Activated CD4-positive, alpha-beta T cell treated with anti-CD3 and anti-CD28 coated beads, Interleukin-2, amount 10 ng/mL, durations not matched to agents 24 days and 14 days (primary cell): Measurements from ENCODE around the gene PLD6. TPM values are rescaled to one million over a fixed set of nuclear protein-coding genes. Genes with fewer than 3 reads are reported as not detected.
A peak's percentile ranks its signal among the peaks of the same experiment; 100 is the strongest.
"Not testable (repeated sequence)": the region's sequence is repeated elsewhere in the genome, so short reads cannot be mapped to it uniquely, and the experiment has no call there.

Source experiments
- DNase-seq: peaks from one replicate; pipeline ENCODE4 v3.0.0; 2022
- H3K27ac Mint-ChIP-seq: one replicate; pipeline ENCODE4 v1.8.0; 2022; ENCODE audit warnings: mild to moderate bottlenecking, mixed read lengths
- H3K27me3 Mint-ChIP-seq: one replicate; pipeline ENCODE4 v1.8.0; 2022; ENCODE audit warnings: mixed read lengths
- H3K36me3 Mint-ChIP-seq: one replicate; pipeline ENCODE4 v1.8.0; 2022; ENCODE audit warnings: low read depth, mild to moderate bottlenecking, mixed read lengths
- H3K4me1 Mint-ChIP-seq: one replicate; pipeline ENCODE4 v1.8.0; 2021; ENCODE audit warnings: mixed read lengths
- H3K4me3 Mint-ChIP-seq: one replicate; pipeline ENCODE4 v1.8.0; 2022; ENCODE audit warnings: mild to moderate bottlenecking, moderate library complexity, mixed read lengths
- H3K9me3 Mint-ChIP-seq: one replicate; pipeline ENCODE4 v1.8.0; 2021; ENCODE audit warnings: mixed read lengths
- intact Hi-C: fragments of 100-400 bp; cut with micrococcal nuclease; formaldehyde crosslinking; loops from one replicate; pipeline ENCODE4 v1.15.1; 2023
- total RNA-seq: library from RNA; stranded (reverse); gene quantifications from 2 replicates; pipeline ENCODE4 v1.2.3, GENCODE V29; 2022

Gene PLD6
- total RNA-seq, 1 donor from 2014 or later: 17.2 TPM

DNA sequence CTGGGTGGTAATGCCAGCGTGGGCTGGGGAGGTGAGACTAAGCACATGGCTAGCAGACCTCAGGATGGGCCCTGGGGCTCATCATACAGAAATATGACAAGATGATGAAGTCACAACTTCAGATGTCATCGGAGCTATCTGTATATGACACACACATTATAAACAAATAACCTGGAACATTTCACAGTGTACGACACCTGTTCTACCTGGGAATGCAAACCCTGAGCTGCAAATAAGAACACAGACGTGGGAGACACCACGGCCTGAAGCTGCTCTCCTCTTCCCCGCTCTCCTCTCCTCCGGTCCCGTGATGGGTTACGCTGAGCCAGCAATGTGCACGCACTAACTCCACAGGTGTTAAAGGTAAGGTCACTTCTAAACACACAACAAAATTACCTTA is 4.9 kb downstream of the PLD6 start:
- DNase-seq: no peak
- intact Hi-C loops: no loop called here
- no peak overlapping the region for H3K27ac Mint-ChIP-seq
- no peaks in the 10 kb centered on the region for H3K9me3 Mint-ChIP-seq
- no peak overlapping the region for H3K4me3 Mint-ChIP-seq
- no peaks in the 10 kb centered on the region for H3K27me3 Mint-ChIP-seq
- H3K36me3 Mint-ChIP-seq: peaks cover 44% of the 10 kb centered on the region
- peaks cover 18% of the 10 kb centered on the region for H3K4me1 Mint-ChIP-seq

DNA sequence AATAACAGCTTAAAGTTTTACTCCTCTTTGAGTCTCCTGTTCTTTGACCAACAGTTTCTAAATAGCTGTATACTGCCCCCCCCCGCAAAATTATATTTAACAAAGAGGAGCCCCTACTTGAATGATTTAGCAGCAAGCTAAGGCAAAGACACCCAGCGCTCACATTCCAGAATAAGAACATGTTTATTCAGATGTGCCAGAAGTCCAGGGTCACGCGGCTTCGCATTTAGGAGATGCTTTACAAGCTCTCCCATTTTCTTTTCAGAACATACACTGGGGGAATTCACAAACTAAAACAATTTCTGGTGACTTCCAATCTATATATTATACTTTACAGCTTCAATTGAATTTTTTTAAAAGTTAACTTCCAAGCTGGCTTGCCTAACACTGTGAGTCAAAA is 5.3 kb downstream of the PLD6 start:
- H3K27me3 Mint-ChIP-seq: no peaks in the 10 kb centered on the region
- DNase-seq: no peak
- H3K27ac Mint-ChIP-seq: no peak overlapping the region
- H3K4me1 Mint-ChIP-seq: peaks cover 18% of the 10 kb centered on the region
- intact Hi-C loops: no loop called here
- no peak overlapping the region for H3K4me3 Mint-ChIP-seq
- peaks cover 44% of the 10 kb centered on the region for H3K36me3 Mint-ChIP-seq
- H3K9me3 Mint-ChIP-seq: no peaks in the 10 kb centered on the region

DNA sequence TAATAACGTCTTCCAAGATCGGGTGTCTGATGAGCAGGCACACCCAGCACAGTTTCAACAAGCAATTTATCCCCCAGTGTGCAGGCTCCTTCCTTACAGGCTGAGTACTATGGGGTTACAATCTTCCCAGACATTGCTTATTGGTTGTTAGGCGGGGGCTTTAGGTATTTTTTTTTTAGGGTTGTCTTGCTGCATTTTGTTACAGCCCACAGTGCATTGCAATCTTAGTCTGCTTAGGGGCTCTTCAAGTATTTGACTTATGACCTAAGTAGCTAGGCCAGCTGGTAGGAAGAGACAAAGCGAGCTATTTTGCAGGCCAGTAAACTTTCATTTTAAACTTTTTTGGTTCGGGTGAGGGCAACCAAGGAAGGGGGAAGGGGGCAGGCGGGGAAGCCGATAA is 5.8 kb downstream of the PLD6 start:
- Mint-ChIP-seq H3K27me3 (no peaks in the 10 kb centered on the region), H3K9me3 (no peaks in the 10 kb centered on the region), H3K36me3 (peaks cover 43% of the 10 kb centered on the region), H3K4me1 (peaks cover 18% of the 10 kb centered on the region), H3K4me3 (no peak overlapping the region), H3K27ac (no peak overlapping the region)
- no peak for DNase-seq
- intact Hi-C loops: no loop called here

DNA sequence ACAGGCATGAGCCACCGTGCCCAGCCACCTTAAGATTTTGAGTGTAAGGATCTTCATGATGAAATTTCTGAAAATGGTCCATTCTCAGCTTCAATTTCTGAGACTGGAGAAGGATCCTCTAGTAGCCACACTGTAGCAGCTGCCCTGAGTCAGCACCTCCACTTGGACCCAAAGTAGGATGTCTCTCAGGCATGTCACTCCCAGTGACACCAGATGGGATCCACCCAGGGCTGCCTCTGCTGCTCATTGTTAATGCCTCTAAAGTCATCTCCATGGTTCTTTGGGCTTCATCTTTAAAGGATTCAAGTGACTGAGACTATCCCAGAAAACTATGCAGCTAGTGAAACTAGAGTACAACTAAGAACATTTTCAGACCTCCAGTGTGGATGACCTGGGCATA is 7.9 kb downstream of the PLD6 start:
- Mint-ChIP-seq H3K4me1 (peaks cover 7% of the 10 kb centered on the region), H3K27me3 (no peaks in the 10 kb centered on the region), H3K27ac (no peak overlapping the region), H3K36me3 (peaks cover 28% of the 10 kb centered on the region), H3K4me3 (no peak overlapping the region), H3K9me3 (no peaks in the 10 kb centered on the region)
- no peak for DNase-seq
- intact Hi-C loops: no loop called here

DNA sequence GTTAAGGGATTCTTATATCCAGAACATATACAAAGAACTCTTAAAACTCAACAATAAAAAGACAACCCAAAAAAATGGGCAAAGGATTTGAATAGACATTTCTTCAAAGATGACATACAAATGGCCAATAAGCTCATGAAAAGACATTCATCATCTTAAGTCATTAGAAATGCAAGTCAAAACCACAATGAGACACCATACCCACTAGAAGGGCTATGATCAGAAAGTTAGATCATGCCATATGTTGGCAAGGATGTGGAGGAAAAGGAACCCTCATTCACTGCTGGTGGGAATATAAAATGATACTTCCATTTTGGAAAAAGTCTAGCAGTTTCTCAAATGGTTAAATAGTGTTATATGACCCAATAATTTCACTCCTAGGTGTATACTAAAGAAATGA is 9.4 kb downstream of the PLD6 start:
- Mint-ChIP-seq H3K36me3 (peaks cover 20% of the 10 kb centered on the region), H3K4me1 (peaks cover 7% of the 10 kb centered on the region), H3K9me3 (no peaks in the 10 kb centered on the region), H3K4me3 (no peak overlapping the region), H3K27ac (no peak overlapping the region), H3K27me3 (no peaks in the 10 kb centered on the region)
- DNase-seq: no peak
- intact Hi-C loops: no loop called here

DNA sequence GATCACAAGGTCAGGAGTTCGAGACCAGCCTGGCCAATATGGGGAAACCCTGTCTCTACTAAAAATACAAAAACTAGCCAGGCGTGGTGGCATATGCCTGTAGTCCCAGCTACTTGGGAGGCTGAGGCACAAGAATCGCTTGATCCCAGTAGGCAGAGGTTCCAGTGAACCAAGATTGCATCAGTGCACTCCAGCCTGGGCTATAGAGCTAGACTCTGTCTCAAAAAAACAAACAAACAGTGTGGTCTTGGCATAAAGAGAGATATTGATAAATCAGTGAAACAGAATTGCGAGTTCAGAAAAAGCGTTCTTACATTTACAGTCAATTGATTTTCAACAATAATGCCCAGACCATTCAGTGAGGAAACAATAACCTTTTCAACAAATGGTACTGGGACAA is 10.7 kb downstream of the PLD6 start:
- peaks cover 14% of the 10 kb centered on the region for H3K36me3 Mint-ChIP-seq
- DNase-seq, H3K4me3 Mint-ChIP-seq, intact Hi-C loops, H3K9me3 Mint-ChIP-seq, H3K27me3 Mint-ChIP-seq, H3K4me1 Mint-ChIP-seq, H3K27ac Mint-ChIP-seq: not testable (repeated sequence)

DNA sequence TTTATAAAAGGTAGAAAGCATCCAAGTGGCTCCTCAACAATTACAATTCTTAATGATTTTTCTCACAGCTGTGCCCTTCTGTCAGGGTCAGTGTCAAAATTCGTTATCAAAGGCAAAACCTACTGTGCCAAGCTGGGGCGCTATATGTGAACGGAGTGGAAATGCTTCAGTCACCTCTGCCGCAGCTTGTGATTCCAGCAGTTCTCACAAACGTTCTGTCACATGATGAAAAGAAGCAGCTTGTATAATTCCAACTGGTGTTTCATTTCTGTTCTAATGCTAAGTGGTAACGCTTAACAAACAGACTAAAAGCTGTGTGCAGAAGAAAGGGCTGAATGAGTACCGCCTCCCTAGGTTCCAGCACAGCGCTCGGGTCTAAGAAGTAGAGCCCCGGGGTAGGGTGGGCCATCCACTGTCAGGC is 14.2 kb downstream of the PLD6 start:
- Mint-ChIP-seq H3K9me3 (no peaks in the 10 kb centered on the region), H3K36me3 (peaks cover 8% of the 10 kb centered on the region), H3K27me3 (no peaks in the 10 kb centered on the region), H3K4me3 (no peak overlapping the region), H3K27ac (no peak overlapping the region), H3K4me1 (peaks cover 3% of the 10 kb centered on the region)
- intact Hi-C loops: no loop called here
- DNase-seq: no peak

DNA sequence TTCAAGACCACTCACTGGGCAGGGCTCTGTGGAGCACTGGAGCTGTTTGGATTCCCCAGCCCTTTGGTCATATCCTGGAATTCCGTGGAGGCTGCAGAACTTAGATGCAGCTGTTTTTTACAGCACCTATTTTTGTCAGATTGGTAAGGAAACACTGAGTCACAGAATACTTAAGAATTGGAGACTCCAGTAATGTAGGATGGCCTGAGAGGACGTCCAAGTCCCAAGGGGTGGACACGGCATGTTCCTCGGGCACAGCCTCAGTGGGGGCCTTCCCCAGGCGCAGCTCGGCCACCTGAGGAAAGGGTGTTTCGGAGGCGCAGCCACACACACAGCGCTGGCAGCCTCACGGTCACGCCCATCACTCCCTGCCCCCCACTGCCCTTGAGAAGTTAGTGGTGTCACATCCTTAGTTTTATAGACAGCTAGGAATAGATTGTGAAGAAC is 14.8 kb downstream of the PLD6 start:
- no peak overlapping the region for H3K27ac Mint-ChIP-seq
- intact Hi-C loops: no loop called here
- no peaks in the 10 kb centered on the region for H3K27me3 Mint-ChIP-seq
- no peaks in the 10 kb centered on the region for H3K9me3 Mint-ChIP-seq
- no peak for DNase-seq
- H3K36me3 Mint-ChIP-seq: peaks cover 8% of the 10 kb centered on the region
- peaks cover 9% of the 10 kb centered on the region for H3K4me1 Mint-ChIP-seq
- no peak overlapping the region for H3K4me3 Mint-ChIP-seq

DNA sequence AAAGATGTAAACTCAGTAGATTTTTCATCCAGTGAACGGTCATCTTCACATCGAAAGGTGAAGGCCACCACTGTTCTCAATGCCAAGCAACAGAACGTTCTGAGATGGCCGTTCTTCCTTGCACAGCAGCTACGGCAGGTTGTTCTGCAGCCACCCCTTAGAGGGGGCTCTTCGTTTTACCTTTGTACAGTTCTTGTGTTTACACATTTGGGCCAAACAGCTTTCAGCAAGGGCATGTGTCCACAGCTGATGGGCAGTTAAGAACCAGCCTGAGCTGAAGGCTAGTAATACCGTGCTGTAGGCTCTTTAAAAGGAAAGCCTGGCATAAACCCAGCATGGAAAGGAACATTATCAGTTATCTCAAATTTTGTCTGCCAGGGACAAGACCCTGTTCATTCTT is 15.9 kb downstream of the PLD6 start:
- Mint-ChIP-seq H3K4me3 (no peak overlapping the region), H3K4me1 (peaks cover 20% of the 10 kb centered on the region), H3K27me3 (no peaks in the 10 kb centered on the region), H3K36me3 (peaks cover 15% of the 10 kb centered on the region), H3K27ac (no peak overlapping the region), H3K9me3 (no peaks in the 10 kb centered on the region)
- intact Hi-C loops: no loop called here
- no peak for DNase-seq

DNA sequence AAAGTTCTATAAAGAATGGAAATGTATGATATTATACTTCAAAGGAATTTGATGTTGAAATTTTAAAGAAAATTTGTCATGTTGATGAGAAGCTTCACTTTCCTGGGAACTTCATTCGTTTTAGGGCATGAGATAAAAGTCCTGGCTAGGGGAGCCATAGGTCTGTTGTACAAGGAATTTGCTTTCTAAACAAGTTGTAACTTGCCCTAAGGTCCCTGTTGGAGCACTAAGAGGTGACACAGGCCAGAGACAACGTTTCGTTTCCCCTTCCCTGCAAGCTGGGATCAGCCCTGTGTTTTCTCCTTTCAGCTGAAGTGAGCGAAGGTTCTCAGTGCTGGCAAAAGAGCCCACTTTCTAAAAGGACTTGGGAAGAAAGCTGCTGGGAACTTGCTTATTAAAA is 16.6 kb downstream of the PLD6 start:
- H3K27me3 Mint-ChIP-seq: no peaks in the 10 kb centered on the region
- no peak for DNase-seq
- H3K4me3 Mint-ChIP-seq: no peak overlapping the region
- no peak overlapping the region for H3K27ac Mint-ChIP-seq
- H3K9me3 Mint-ChIP-seq: no peaks in the 10 kb centered on the region
- intact Hi-C loops: no loop called here
- H3K36me3 Mint-ChIP-seq: peaks cover 20% of the 10 kb centered on the region
- H3K4me1 Mint-ChIP-seq: peaks cover 25% of the 10 kb centered on the region

DNA sequence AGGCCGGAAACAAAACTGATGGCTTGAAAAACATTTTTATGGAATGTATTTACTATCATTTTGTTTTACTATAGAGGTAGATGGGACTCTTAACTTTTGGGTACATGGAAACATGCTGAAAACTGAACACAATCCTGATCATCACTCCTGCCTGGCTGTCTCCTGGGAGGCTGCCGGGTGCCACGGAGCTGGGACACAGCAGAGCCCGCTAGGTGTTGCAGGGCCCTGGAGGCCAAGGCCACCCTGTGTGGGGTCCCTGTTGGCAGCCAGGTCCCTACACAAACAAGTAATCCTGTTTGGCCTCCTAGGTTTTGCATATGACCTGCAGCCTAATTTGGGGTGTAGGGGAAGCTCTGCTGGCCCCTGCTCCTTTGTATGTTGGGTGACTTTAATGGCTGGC is 17.5 kb downstream of the PLD6 start:
- Mint-ChIP-seq H3K4me3 (no peak overlapping the region), H3K9me3 (no peaks in the 10 kb centered on the region), H3K27me3 (no peaks in the 10 kb centered on the region), H3K36me3 (peaks cover 27% of the 10 kb centered on the region), H3K27ac (no peak overlapping the region), H3K4me1 (peaks cover 35% of the 10 kb centered on the region)
- intact Hi-C loops: no loop called here
- no peak for DNase-seq

DNA sequence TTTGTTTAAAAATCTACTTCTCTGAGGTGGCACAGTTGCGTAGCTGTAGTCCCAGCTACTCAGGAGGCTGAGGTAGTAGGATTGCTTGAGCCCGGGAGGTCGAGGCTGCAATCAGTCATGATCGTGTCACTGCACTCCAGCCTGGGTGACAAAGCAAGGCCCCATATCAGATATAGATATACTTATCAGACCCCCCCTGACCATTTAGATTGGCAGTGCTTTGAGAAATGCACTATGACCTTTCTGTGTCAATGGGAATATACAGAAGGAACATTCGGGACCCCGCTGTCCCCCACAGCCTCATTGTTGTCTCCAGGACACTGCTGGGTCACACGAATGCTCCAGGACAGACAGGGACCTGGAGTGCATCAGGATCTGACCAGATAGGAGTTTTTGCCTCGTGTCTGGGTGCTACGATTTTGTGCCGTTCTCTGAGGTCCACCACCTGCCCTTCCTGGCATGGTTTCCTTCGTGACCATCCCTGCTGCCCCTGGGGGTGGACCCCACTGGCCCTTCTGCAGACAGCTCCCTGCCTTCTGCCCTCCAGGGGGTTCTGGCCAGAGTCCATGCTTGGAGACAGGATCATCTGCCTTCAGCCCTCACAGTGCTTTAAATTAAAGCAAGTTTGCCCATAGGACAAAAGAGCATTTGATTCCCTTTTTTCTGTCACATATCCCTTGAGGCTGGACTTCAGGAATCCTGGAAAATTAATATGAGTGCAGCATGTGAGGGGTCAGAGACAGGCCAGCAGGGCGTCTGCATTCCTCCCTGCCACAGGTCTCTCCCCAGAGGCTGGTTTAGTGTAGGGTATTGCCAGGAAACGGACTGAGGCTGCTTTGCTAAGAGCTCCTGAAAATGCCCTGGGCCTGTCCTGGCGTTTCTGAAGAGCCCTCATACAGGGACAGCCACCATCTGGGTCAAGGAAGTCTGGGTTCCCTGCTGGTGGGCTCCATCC is 19.3 kb downstream of the PLD6 start:
- H3K27ac Mint-ChIP-seq: peak overlapping the region; percentile 78
- no peaks in the 10 kb centered on the region for H3K9me3 Mint-ChIP-seq
- DNase-seq: no peak
- intact Hi-C loops: loop anchor here (2.0 kb wide), 1 partner anchor 36 kb away; no protein-coding TSS in a partner anchor
- peaks cover 32% of the 10 kb centered on the region for H3K36me3 Mint-ChIP-seq
- H3K4me1 Mint-ChIP-seq: peaks cover 44% of the 10 kb centered on the region
- no peaks in the 10 kb centered on the region for H3K27me3 Mint-ChIP-seq
- peak overlapping the region; percentile 67 for H3K4me3 Mint-ChIP-seq

DNA sequence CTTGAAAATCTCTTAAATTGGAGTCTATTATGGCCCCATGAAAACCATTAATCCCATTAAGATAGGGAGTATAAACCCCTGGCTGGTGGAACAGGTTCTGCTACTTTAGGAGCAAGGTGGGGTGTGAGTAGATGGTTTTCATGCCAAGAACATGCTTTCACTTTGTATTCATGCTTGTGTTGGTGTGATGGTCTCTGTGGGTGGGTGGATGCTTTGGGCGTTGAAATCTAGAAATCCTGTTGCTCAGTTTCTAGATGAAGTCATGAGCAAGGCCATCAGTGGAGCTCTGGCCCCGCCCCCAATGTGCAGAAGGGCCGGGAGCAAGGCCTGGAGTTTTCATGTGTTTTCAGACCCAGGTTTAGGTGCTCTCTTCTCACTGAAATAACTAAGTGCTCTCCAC is 20.1 kb downstream of the PLD6 start:
- peaks cover 51% of the 10 kb centered on the region for H3K4me1 Mint-ChIP-seq
- H3K36me3 Mint-ChIP-seq: peaks cover 35% of the 10 kb centered on the region
- H3K4me3 Mint-ChIP-seq: peak overlapping the region; percentile 67

DNA sequence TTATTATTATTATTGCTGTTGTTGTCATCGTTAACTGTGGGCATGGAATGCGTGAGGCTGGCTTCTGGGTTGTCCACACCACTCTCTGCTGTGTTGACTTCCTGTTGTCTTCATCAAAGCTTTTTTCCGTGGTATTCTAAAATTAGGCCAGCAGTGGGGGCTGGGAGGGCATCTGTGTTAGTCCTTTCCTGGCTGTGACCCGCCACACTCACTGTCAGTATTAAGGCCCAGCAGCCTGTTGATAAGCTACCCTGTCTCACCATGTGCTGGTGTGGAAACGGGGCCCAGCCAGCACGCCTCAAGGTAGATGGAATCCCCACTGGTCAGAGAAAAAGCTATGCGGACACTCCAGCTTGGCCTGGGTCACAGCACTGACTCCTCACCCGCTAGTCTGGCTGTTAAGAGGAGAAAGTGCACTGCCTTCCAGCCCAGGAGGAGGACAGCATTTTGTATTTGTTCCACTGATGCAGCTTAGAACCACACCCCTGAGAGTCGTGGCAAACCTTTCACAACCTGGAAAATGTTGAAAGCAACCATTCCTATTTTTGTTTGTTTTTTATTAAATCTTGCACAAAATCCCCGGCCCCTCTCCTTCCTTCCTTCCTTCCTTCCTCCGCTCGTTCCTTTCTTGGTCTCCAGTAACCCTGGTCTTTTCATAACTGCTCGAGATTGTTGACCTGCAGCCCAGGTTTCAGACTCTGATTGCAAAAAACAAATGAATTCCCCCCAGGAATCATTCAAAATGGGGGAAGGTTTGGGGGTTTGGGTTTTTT is 21.0 kb downstream of the PLD6 start:
- peak; percentile 80 for DNase-seq
- intact Hi-C loops: loop anchor here (5.0 kb wide), 1 partner anchor 117 kb away; the partner anchor contains the start of gene NT5M
- H3K4me3 Mint-ChIP-seq: peak overlapping the region; percentile 67
- H3K9me3 Mint-ChIP-seq, H3K27me3 Mint-ChIP-seq: not testable (repeated sequence)
- peak overlapping the region; percentile 78 for H3K27ac Mint-ChIP-seq
- H3K36me3 Mint-ChIP-seq: peaks cover 41% of the 10 kb centered on the region
- peaks cover 59% of the 10 kb centered on the region for H3K4me1 Mint-ChIP-seq

More for the DNA sequence above, 20.1 kb downstream of the PLD6 start:
- Mint-ChIP-seq H3K9me3 (no peaks in the 10 kb centered on the region), H3K27ac (peak overlapping the region; percentile 78), H3K27me3 (no peaks in the 10 kb centered on the region)
- intact Hi-C loops: loop anchor here (2.0 kb wide), 1 partner anchor 35 kb away; no protein-coding TSS in a partner anchor
- DNase-seq: peak; percentile 87
